H1 (cell line): ENCODE measurements around the gene TNS4. TPM values are rescaled to one million over a fixed set of nuclear protein-coding genes. Genes with fewer than 3 reads are reported as not detected.

Experiments used
- BACH1 ChIP-seq: IDR thresholded peaks from 2 replicates; pipeline ENCODE4 v1.6.1; 2012; ENCODE audit warnings: low read length, improper control_type of control experiment
- polyA plus RNA-seq, 7 experiments: library from polyadenylated mRNA; depleted of rRNA in 3 of 7; stranded (reverse) in 5 of 7; unstranded in 2 of 7; fragments of >200 nt in 5 of 7; fragments of 200-250 nt in 2 of 7; gene quantifications; 1 replicate in 5 of 7; 2 replicates in 1 of 7; 4 replicates in 1 of 7; pipeline versions ENCODE4 v1.2.1 to v1.2.3, GENCODE V29; 2011 to 2013; ENCODE audit warnings: missing spikeins in 2 of 7, mixed read lengths in 2 of 7
- total RNA-seq: library from RNA; stranded (reverse); fragmentation: NEBNext Ultra II Directional; extraction: Animal tissue kit (Norgen Biotek cat#: 25700); gene quantifications from 2 replicates; pipeline ENCODE4 v1.2.1, GENCODE V29; 2021

TNS4 gene
- total and polyA plus RNA-seq, 2 of the 8 experiments (the other 6 are each of a cell fraction or from before 2014, with no cell fraction given), result 0.20 to 0.21 TPM

DNA sequence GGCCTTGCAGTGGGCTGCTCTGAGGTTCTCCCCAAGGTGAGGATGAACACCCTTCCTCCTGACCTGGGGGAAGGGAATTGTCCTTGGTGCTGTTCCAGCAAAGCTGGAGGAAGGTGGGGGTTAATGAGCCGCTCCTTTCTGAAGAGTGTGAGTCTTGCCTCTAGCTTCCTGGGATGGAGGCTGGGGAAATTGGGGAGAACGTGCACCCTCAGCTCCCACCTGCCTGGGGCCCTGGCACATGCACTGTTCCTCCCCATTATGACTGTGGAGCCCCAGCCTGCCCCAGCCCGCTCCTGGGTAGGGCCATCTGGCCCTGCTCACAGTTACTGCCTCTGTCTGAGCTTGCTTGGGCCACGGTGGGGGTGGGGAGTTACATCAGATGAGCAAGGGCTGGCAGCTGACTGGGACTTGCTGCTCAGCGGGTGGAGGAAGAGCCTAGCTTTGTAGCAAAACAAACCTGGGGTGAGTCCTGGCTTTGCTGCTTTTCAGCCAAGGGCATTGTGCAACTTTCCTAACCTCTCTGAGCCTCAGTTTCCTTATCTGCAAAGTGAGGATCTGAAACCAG lies 11.1 kb downstream of the TNS4 start (continued):
- TF ChIP-seq BACH1, result no peak
